GM18868 (cell line): ENCODE data around the gene FNDC5.

ENCODE experiments used
- ATAC-seq: cut with Tn5 transposase; IDR thresholded peaks from one replicate; pipeline ENCODE4 v1.9.1; 2021; ENCODE audit warnings: mild to moderate bottlenecking, moderate library complexity; ENCODE audit not compliant: unreplicated experiment

Gene FNDC5

GRCh38 chr1:32884726-32885125 is 14.0 kb upstream of the FNDC5 start:
- ATAC-seq, result no peak

DNA sequence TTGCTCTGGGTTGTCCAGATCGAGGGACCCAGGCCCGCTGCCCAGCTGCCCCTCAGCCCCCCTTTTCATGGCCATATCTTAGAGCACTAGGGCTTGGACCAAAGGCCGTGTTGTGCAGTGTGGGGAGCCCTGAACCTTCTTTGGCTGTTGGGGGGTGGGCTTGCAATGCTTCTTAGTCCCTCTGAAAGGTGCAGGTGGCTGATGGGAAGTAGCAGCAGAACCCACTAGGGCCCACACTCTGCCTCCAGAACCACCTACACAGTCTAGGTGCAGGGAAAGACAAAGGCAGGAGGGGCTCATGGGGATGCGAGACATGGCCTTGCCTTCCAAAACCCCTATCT is 13.3 kb upstream of the FNDC5 start:
- no peak for ATAC-seq

DNA sequence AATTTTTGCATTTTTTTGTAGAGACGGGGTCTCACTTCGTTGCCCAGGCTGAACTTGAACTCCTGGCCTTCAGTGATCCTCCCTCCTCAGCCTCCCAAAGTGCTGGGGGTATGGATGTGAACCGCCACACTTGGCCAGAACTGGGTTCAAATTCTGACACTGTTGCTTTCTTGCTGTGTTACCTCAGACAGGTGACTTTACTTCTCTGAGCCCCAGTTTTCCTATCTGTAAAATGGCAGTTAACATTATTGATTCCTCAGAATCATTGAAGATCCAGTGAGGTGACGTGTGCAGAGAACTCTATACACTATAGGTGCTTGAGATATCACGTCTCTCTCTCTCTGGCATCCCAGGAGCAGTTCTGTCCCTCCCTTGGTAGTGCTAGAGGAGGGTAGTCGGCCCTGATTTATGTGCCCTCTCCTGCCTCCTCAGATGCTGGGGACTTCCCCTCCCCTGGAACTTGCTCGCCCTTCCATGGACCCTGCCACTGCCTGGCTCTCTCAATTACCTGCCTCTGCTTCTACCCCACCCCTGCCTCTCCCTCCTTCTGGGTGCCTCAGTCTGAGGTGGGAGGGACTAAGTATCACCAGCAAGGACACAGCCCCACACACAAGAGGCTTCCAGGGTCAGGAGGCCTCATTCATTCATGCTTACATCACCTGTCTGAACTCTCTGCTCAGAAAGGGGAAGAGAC is 12.8 kb upstream of the FNDC5 start:
- no peak for ATAC-seq

- no peak for ATAC-seq
These were observed 11.4 kb upstream of the FNDC5 start for GRCh38 chr1:32881871-32882850.

DNA sequence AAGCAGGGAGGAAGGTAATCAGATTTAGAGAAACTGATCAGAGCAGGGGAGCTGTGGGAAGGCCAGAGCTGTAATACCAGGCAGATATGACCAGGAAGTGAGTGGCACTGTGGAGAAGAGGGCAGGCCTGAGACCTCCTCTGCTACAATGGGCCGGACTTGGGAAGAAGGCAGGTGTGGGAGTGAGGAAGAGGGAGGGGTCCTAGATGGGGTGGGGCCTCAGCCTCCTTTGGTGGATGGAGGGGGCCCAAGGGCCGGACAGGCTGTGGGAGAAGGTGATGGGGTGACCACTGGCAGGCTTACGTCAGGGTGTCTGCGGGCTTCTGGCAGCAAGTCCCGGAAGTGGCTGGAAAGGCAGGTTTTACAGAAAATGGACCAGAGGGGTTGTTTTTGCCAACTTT is 10.6 kb upstream of the FNDC5 start:
- no peak for ATAC-seq

DNA sequence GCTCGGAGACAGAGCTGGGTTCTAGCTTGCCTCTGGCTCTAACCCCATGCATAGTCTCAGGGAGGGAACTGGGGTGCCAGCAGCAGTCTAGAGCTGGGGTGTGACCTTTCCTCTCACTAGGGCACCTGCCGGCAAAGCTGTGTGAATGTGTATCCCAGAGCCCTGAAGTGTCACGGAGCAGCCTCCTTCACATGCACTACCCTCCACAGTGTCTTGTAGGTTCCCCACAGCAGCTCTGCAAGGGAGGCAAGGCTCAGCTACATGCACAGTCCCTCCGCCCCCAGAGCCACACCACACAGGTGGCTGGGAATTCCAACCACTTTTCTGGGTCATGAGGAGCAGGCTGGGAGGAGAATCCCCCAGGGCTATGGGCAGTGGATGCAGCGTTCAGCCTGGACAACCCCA is 7.9 kb upstream of the FNDC5 start:
- no peak for ATAC-seq

GRCh38 chr1:32878183-32878582 is 7.5 kb upstream of the FNDC5 start:
- no peak for ATAC-seq

DNA sequence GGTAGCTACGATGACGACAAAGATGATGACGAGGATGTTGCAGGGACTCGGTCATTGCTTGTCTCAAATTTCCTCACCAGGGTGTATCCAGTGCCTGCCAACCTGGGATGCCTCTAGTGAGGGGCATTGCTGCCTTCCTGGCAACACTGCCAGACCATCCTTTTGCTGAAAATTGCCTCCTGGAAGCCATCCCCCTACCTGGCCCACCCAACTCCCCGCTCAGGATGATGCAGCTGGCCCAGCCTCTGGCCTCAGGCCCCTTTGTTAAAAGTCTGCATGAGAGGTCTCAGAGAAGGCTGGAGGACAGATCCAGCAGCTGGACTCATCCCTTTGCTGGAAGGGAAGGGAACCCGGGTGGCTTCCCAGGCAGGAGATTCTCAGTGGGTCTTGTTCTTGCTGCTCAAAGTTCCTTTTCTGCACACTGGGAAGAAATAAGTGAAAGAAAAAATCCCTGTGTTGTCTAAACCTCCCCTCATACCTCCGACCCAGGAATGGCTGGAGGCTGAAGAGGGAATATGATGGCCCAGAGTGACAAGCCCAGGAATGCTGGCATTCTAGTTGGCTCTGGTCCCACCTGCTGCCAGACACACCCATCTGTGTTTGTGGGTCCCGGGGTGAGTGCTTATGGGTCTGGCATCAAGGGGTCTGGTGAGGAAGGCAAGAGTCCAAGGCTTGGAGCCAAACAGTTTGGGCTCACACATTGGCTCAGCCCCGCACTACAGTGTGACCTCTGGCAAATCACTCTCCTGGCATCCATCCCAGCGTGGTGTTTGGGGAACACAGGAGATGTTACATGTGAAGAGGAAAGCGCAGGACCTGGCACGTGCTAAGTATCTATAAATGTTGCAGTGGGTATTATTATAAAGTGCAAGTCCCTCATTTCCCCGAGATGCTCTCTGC is 6.7 kb upstream of the FNDC5 start:
- ATAC-seq, result no peak

- ATAC-seq, result no peak
These were observed 5.9 kb upstream of the FNDC5 start for GRCh38 chr1:32876341-32877210.

DNA sequence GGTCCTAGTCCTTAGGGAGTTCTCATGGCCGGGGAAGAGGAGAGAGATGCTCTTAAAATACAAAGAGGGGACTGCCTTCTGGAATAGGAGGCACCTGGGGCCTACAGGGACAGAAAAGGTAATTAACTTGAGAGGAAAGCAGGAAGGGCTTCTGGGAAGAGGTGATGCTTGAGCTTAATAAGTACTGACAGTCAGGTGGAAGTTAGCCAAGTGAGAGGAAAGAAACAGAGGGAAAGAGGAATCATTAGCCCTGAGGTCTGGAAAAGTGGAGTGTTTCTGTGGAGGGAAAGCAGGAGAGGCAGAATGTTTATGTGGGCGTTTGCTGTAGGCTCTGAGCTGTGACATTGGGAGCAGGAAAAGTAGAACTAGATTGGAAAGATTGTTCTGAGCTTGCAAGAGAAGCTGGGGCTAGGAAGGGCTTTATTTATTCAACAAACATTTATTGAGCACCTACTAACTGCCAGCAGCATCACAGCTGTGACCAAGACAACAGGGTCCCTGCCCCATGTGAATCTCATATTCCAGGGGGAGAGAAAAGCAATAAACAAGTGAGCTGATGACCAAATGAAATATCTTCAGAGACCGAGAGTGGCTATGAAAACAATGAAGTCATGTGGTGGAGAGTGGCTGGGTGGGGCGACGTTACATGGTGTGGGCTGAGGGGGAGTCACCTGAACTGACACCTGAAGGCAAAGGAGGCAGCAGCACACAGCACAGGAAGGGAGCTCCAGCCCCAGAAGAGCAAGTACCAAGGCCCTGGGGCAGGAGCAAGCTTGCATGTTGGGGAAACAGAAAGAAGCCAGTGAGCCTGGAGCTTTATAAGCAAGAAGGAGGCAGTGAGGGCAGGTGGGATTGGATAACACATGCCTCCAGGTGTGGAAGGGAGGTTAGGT is 4.4 kb upstream of the FNDC5 start:
- ATAC-seq, result no peak

GRCh38 chr1:32873484-32873883 is 2.8 kb upstream of the FNDC5 start:
- no peak for ATAC-seq

- no peak for ATAC-seq
These were observed 1.4 kb upstream of the FNDC5 start for GRCh38 chr1:32872192-32872460.

DNA sequence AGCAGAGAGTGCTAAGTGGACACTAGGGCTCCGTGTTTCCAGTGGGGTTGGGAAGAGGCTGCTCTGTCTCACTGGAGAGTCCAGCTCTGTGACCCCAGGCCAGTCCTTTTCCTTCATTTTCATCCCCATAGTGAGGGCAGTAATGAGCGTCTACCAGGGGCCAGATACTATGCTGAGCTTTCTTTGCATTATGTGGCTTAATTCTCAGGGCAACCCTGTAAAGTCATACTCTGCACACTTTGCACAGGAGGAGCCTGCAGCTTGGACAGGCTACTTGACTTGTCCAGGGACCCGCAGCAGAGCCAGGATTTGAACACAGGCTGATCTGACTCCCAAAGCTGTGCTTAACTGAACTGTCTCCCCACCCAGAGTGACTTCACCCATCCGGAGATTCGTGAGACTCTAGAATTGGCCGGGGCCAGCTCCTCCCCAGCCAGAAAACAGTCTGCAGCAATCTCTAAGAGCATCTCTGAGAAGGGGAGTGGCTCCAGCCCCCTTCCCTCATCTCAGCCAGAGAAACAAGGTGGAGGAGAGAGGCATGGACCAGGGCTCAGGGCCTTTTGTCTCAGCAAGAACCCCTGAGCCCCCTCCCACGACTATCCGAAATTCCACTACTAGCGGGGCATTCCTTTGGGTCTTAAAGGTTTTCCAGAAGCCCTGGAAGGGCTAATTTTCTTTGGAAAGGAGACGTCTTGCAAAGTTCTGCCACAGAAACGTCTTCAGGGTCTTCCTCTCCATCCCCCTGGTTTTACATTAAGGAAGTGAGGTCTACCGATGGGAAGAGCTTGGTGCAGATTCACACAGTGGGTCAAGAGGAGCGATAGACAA is 866 bp upstream of the FNDC5 start:
- no peak for ATAC-seq

GRCh38 chr1:32869923-32870614 is 643 bp downstream of the FNDC5 start:
- ATAC-seq, result no peak

DNA sequence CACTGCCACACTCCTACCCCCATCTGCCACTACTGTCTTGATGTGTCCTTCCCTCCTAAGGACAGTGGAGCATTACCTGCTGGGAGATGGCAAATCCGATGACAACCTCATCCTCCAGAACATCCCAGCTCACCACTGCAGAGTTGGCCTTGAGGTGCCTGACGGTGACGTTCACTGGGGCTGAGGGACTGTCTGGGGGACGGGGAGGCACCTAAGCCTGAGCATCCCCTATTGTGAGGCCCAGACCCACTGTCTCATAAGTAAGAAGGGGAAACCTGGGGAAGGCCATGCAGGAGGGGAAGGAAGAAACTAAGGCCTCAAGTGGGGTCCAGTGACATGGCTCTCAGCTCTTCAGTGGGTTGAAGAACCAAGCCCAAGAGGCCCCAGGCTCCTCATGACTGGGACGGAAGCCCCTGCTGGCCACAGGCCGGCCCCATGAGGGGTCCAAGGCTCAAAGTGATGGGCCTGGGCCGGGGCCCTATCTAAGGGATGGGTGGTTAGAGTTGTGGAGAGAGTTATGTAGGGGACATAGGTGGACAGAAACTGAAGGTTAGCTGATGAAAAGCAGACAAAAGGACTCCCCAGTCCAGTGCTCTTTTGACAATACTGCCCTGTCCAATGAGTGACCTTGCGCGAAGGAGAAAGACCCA is 1.8 kb downstream of the FNDC5 start:
- ATAC-seq, result no peak

DNA sequence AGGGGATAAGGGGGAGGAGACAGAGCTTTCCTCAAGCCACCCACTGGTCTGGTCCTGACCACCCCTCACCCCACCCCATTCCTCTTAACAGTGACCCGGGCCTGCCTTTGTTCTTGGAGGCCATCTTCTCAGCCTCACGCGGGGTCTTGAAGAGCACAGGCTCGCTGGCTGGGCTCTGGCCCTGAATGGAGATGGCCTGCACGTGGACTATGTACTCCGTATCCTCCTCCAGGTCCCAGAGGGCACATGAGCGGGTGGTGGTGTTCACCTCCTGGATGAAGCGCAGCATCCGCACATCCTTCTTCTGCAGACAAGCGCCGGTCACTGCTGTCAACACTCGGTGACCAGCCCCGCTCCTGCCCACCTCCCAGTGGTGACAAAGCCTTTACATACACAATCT is 2.6 kb downstream of the FNDC5 start:
- ATAC-seq, result no peak

DNA sequence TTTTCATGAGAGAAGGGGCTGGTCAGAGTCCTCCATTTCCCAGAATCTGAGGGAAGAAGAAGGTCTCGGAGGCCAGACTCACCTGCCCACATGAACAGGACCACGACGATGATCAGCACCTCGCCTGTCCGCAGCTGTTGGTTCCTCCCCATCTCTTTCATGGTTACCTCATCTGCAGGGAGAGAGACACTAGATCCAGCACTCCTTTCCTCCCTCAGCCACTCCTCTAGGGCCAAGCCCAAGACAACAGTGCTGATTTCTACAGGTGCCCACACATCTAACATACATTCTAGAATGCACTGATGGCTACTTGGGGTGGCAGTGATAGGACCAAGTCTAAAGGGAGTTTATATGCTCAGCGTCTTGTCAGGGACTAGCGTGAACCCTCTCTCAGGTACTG is 3.0 kb downstream of the FNDC5 start:
- no peak for ATAC-seq

GRCh38 chr1:32867151-32867550 is 3.6 kb downstream of the FNDC5 start:
- ATAC-seq, result no peak
